Activated naive CD4-positive, alpha-beta T cell treated with anti-CD3 and anti-CD28 coated beads, Interleukin-2, amount 50 U/mL, for 16 hours (primary cell): ENCODE measurements around the gene ELN.

Source experiments
- DNase-seq: peaks from one replicate; pipeline ENCODE4 v3.0.0-alpha.2; 2020

Gene ELN

GRCh38 chr7:74066626-74067025, 38.7 kb downstream of the ELN start:
- no peak for DNase-seq

- no peak for DNase-seq
Measured at GRCh38 chr7:74068378-74069085, 40.6 kb downstream of the ELN start.

GRCh38 chr7:74069086-74069541, 41.1 kb downstream of the ELN start:
- DNase-seq = no peak

- no peak for DNase-seq
Measured at GRCh38 chr7:74069790-74070618, 42.0 kb downstream of the ELN start.

- DNase-seq = no peak
Measured at GRCh38 chr7:74070619-74070921, 42.6 kb downstream of the ELN start.

GRCh38 chr7:74071121-74071520, 43.1 kb downstream of the ELN start:
- DNase-seq = no peak

GRCh38 chr7:74074770-74075169, 46.8 kb downstream of the ELN start:
- no peak for DNase-seq

- no peak for DNase-seq
Measured at GRCh38 chr7:74078461-74078860, 50.5 kb downstream of the ELN start.

- DNase-seq = no peak
Measured at GRCh38 chr7:74082770-74083116, 54.8 kb downstream of the ELN start.

GRCh38 chr7:74083117-74083876, 55.3 kb downstream of the ELN start, which contains the start of gene LIMK1:
LIMK1 (plus strand) TSS chr7:74083804; CDS start chr7:74083991, 187 bp downstream.
- DNase-seq = peak; percentile 81

- peak; percentile 28 for DNase-seq
Measured at GRCh38 chr7:74083928-74084721, 56.2 kb downstream of the ELN start.

GRCh38 chr7:74084722-74085578, 57.0 kb downstream of the ELN start:
- DNase-seq = no peak

GRCh38 chr7:74087791-74088453, 59.9 kb downstream of the ELN start:
- no peak for DNase-seq

GRCh38 chr7:74092321-74092963, 64.5 kb downstream of the ELN start:
- DNase-seq = no peak

- DNase-seq = no peak
Measured at GRCh38 chr7:74092964-74093471, 65.0 kb downstream of the ELN start.

- no peak for DNase-seq
Measured at GRCh38 chr7:74093671-74094223, 65.8 kb downstream of the ELN start.

GRCh38 chr7:74094224-74095101, 66.5 kb downstream of the ELN start:
- peak; percentile 73 for DNase-seq

GRCh38 chr7:74095135-74095534, 67.2 kb downstream of the ELN start:
- DNase-seq = no peak
